Gastrocnemius medialis (tissue), 4 donors: ENCODE measurements around the gene EFCAB6. TPM values are rescaled to one million over a fixed set of nuclear protein-coding genes. Genes with fewer than 3 reads are reported as not detected.

Source experiments
- ATAC-seq, 2 donors: fragments of 150-250 bp; one replicate each; pipeline ENCODE4 v1.9.1; 2016
- DNase-seq, 2 donors: peaks; one replicate each; pipeline ENCODE4 v3.0.0-alpha.2; 2019
- H3K27ac ChIP-seq, 4 donors: fragments of 200-600 bp; sonication (generic); 1 replicate in 1 of 4; 2 replicates in 3 of 4; pipeline ENCODE4 v1.5.1; 2016 to 2018; ENCODE audit warnings: mild to moderate bottlenecking in 2 of 4, moderate library complexity in 1 of 4
- H3K27me3 ChIP-seq, 3 donors: fragments of 200-600 bp; sonication (generic) in 2 of 3; 1 replicate in 1 of 3; 2 replicates in 2 of 3; pipeline versions ENCODE4 v1.5.1 to v1.6.0; 2016 to 2019; ENCODE audit warnings: mild to moderate bottlenecking in 1 of 3, moderate library complexity in 1 of 3
- H3K36me3 ChIP-seq, 2 donors: fragments of 200-600 bp; sonication (generic) in 1 of 2; one replicate each; pipeline ENCODE4 v1.5.1; 2017 to 2018
- H3K4me1 ChIP-seq, 2 donors: fragments of 200-600 bp; sonication (generic) in 1 of 2; one replicate each; pipeline ENCODE4 v1.5.1; 2016 to 2017; ENCODE audit warnings: mild to moderate bottlenecking in 2 of 2
- H3K4me3 ChIP-seq, 4 donors: fragments of 200-600 bp; sonication (generic) in 3 of 4; 1 replicate in 1 of 4; 2 replicates in 3 of 4; pipeline ENCODE4 v1.5.1; 2016 to 2019; ENCODE audit warnings: mild to moderate bottlenecking in 2 of 4
- H3K9me3 ChIP-seq, 3 donors: fragments of 200-600 bp; sonication (generic) in 2 of 3; 1 replicate in 1 of 3; 2 replicates in 2 of 3; pipeline ENCODE4 v1.5.1; 2016 to 2019
- POLR2A ChIP-seq, 2 donors: fragments of 450-650 bp; IDR thresholded peaks; one replicate each; pipeline ENCODE4 v1.6.1; 2017; ENCODE audit warnings: antibody characterized with exemption in 2 of 2, mild to moderate bottlenecking in 2 of 2, moderate library complexity in 2 of 2
- in situ Hi-C, 4 donors: fragments of 200-750 bp; cut with MboI; loops; one replicate each; pipeline versions ENCODE4 v1.15.0 to v1.8.0; 2017; ENCODE audit warnings: low sequenced_read_pairs in 4 of 4
- intact Hi-C: fragments of 100-400 bp; cut with DNase I; formaldehyde crosslinking; loops from one replicate; pipeline ENCODE4 v1.15.1; 2023; ENCODE audit warnings: low total_unique reads
- total RNA-seq, 4 donors: library from RNA; depleted of rRNA; stranded (reverse); fragments of >200 nt; gene quantifications; one replicate each; pipeline versions ENCODE4 v1.1.0 to v1.2.3, GENCODE V29; 2016
- TF ChIP-seq, protein P1 (sequence below), 5 experiments: fragments of 450-650 bp in 3 of 5; fragments of 200-600 bp in 2 of 5; sonication (generic) in 2 of 5; IDR thresholded peaks in 4 of 5; conservative IDR thresholded peaks in 1 of 5; 1 replicate in 4 of 5; 2 replicates in 1 of 5; pipeline ENCODE4 v1.5.1; 2016 to 2019; ENCODE audit warnings: antibody characterized with exemption in 5 of 5, mild to moderate bottlenecking in 3 of 5, moderate library complexity in 3 of 5

The EFCAB6 gene, protein sequence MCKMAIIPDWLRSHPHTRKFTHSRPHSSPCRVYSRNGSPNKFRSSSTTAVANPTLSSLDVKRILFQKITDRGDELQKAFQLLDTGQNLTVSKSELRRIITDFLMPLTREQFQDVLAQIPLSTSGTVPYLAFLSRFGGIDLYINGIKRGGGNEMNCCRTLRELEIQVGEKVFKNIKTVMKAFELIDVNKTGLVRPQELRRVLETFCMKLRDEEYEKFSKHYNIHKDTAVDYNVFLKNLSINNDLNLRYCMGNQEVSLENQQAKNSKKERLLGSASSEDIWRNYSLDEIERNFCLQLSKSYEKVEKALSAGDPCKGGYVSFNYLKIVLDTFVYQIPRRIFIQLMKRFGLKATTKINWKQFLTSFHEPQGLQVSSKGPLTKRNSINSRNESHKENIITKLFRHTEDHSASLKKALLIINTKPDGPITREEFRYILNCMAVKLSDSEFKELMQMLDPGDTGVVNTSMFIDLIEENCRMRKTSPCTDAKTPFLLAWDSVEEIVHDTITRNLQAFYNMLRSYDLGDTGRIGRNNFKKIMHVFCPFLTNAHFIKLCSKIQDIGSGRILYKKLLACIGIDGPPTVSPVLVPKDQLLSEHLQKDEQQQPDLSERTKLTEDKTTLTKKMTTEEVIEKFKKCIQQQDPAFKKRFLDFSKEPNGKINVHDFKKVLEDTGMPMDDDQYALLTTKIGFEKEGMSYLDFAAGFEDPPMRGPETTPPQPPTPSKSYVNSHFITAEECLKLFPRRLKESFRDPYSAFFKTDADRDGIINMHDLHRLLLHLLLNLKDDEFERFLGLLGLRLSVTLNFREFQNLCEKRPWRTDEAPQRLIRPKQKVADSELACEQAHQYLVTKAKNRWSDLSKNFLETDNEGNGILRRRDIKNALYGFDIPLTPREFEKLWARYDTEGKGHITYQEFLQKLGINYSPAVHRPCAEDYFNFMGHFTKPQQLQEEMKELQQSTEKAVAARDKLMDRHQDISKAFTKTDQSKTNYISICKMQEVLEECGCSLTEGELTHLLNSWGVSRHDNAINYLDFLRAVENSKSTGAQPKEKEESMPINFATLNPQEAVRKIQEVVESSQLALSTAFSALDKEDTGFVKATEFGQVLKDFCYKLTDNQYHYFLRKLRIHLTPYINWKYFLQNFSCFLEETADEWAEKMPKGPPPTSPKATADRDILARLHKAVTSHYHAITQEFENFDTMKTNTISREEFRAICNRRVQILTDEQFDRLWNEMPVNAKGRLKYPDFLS (N-terminal part only)
- total RNA-seq = 1 to 10 TPM in 1 of 4 donors, under 1 TPM in 3; 0.07 to 4.4 (median 0.28) TPM

DNA sequence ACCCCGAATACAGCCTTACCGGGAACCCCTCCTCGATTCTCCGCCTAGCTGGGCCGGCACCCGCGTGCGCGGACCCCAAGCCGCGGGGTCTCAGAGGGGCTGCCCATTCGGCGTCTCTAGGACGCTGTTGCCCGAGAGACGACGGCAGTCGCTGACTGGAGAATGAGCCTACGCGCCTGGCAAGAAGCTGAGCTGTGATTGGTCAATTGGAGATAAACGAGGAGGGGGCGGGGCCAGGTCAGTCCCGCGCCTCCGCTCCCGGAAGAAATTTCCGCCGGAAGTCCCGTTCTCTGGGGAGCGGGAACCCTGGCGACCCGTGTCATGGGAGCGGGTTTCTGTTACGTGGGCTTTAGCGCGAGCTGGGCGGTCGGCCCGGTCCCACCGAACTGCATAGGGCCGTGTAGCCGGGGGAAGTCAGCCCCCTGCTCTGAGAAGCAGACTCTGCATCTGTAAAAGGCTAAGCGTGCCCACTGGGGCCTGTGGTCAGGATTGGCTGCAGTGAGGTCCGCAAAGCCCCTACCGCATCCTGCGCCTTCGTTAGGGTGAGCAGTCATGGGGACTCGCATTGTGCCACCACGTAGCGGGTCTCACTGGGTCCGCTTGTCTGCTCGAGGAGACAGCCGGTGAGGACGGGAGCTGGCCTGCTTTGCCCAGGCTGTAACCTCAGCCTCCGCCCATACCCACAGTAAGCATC is at the start of gene EFCAB6:
Gene EFCAB6, minus strand, starts transcription at position 157 of the 694 bp plus-strand sequence. CDS start 29,987 bp downstream, outside the sequence.
- Histone ChIP-seq H3K4me3 (peak within 1 kb of the TSS; percentile 76 to 94 (median 90)), H3K36me3 (no peaks in the 10 kb centered on the region), H3K4me1 (peaks cover 9 to 18% of the 10 kb centered on the region in 2 donors), H3K27ac (peak within 1 kb of the TSS; percentile 70 to 82 (median 80)), H3K9me3 (no peaks in the 10 kb centered on the region), H3K27me3 (no peaks in the 10 kb centered on the region)
- in situ Hi-C loops (loop anchor here in 1 of 4 donors (25.0 kb wide), 1 partner anchor 275 kb away; no protein-coding TSS in a partner anchor), intact Hi-C loops (loop anchor here (10.0 kb wide), 2 partner anchors 143 to 667 kb away; partner anchors contain the start of genes MCAT and SAMM50)
- DNase-seq = peak; percentile 89 to 91
- peak; percentile 34 to 39 for TF ChIP-seq POLR2A (IDR thresholded peaks at IDR 0.05)
- TF ChIP-seq, protein P1, sequence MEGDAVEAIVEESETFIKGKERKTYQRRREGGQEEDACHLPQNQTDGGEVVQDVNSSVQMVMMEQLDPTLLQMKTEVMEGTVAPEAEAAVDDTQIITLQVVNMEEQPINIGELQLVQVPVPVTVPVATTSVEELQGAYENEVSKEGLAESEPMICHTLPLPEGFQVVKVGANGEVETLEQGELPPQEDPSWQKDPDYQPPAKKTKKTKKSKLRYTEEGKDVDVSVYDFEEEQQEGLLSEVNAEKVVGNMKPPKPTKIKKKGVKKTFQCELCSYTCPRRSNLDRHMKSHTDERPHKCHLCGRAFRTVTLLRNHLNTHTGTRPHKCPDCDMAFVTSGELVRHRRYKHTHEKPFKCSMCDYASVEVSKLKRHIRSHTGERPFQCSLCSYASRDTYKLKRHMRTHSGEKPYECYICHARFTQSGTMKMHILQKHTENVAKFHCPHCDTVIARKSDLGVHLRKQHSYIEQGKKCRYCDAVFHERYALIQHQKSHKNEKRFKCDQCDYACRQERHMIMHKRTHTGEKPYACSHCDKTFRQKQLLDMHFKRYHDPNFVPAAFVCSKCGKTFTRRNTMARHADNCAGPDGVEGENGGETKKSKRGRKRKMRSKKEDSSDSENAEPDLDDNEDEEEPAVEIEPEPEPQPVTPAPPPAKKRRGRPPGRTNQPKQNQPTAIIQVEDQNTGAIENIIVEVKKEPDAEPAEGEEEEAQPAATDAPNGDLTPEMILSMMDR (IDR thresholded peaks at IDR 0.05 in 4 of 5, conservative IDR thresholded peaks at IDR 0.05 in 1 of 5) = no peak
- ATAC-seq = peak; percentile 98 to 99

DNA sequence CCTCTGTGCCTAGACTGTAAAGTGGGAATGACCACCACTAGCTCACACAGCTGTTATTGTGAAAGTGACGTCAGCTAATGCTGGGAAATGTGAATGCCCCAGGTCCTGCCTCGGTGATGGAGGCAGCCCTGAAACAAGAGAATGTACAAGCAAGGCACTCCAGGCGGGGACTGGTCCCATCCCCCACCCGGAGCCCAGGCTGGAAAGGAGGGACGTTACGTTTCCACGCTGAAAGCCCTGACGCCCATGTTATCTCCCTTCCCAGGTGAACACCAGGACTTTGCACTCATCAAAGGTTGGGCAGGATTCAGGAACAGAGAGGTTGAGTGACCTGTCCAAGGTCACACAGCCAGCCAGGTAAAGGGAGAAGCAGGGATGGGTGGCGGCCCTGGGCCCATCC is 49.4 kb upstream of the EFCAB6 start:
- intact Hi-C loops (no loop called here), in situ Hi-C loops (no loop called here)
- Histone ChIP-seq H3K36me3 (no peaks in the 10 kb centered on the region), H3K4me3 (no peak overlapping the region), H3K9me3 (no peaks in the 10 kb centered on the region), H3K4me1 (no peaks in the 10 kb centered on the region), H3K27me3 (peaks cover 34 to 54% (median 46%) of the 10 kb centered on the region in 3 donors), H3K27ac (no peak overlapping the region)
- no peak for ATAC-seq
- DNase-seq = no peak
- TF ChIP-seq POLR2A (IDR thresholded peaks at IDR 0.05) = no peak

DNA sequence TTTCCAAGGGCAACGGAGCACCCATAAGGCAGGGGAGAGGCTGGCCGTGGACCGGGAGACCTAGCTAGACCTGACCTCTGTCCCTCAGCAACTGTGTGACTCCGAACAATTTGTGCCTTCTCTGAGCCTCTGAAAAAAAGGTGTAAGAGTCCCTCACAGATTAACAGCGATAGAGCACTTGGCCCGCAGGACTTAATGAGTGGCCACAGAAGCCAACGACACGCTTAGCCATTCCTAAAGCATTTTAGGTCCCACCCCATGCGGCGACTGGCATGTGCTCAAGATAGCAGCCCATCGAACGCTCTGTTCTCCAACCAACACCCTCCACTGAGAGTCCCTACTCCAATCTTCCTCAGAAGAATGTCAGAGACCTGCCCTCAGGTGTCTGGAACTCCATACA is 48.7 kb upstream of the EFCAB6 start:
- Histone ChIP-seq H3K4me3 (no peak overlapping the region), H3K4me1 (no peaks in the 10 kb centered on the region), H3K9me3 (no peaks in the 10 kb centered on the region), H3K36me3 (no peaks in the 10 kb centered on the region), H3K27me3 (peaks cover 34 to 54% (median 46%) of the 10 kb centered on the region in 3 donors), H3K27ac (no peak overlapping the region)
- DNase-seq (no peak), ATAC-seq (no peak)
- TF ChIP-seq POLR2A (IDR thresholded peaks at IDR 0.05) = no peak
- TF ChIP-seq, protein P1 (IDR thresholded peaks at IDR 0.05 in 4 of 5, conservative IDR thresholded peaks at IDR 0.05 in 1 of 5) = no peak
- intact Hi-C loops (no loop called here), in situ Hi-C loops (no loop called here)

DNA sequence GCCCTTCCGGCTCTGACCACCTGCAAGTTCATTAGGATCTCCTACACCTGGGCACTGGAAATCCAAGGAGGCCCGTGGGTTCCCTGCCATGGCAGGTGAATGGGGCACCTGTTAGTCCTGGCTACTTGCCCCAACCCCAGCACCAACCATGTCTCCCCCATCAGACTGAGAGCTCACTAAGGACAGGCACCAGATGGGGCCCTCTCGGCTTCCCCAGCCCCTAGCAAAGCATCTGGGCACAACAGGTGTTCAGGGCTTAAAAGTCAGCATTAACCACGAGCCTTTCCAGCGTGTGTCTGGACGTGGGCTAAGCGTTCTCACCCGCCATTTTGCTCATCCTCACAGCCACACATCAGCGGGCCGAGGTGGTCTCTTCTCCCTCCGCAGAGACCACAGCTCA is 48.0 kb upstream of the EFCAB6 start:
- Histone ChIP-seq H3K9me3 (no peaks in the 10 kb centered on the region), H3K27ac (no peak overlapping the region), H3K4me1 (no peaks in the 10 kb centered on the region), H3K27me3 (peaks cover 34 to 54% (median 44%) of the 10 kb centered on the region in 3 donors), H3K4me3 (no peak overlapping the region), H3K36me3 (no peaks in the 10 kb centered on the region)
- no peak for TF ChIP-seq POLR2A (IDR thresholded peaks at IDR 0.05)
- TF ChIP-seq, protein P1 (IDR thresholded peaks at IDR 0.05 in 4 of 5, conservative IDR thresholded peaks at IDR 0.05 in 1 of 5) = no peak
- intact Hi-C loops (no loop called here), in situ Hi-C loops (no loop called here)
- ATAC-seq (no peak), DNase-seq (peak in 1 of 2 donors; percentile 5)
